ENCODE results near the gene SEPTIN12. TPM values are rescaled to one million over a fixed set of nuclear protein-coding genes. Genes with fewer than 3 reads are reported as not detected.
A peak's percentile ranks its signal among the peaks of the same experiment; 100 is the strongest.

The SEPTIN12 gene
- polyA plus RNA-seq, 3 donors: 0.19 TPM; not detected in 2

DNA sequence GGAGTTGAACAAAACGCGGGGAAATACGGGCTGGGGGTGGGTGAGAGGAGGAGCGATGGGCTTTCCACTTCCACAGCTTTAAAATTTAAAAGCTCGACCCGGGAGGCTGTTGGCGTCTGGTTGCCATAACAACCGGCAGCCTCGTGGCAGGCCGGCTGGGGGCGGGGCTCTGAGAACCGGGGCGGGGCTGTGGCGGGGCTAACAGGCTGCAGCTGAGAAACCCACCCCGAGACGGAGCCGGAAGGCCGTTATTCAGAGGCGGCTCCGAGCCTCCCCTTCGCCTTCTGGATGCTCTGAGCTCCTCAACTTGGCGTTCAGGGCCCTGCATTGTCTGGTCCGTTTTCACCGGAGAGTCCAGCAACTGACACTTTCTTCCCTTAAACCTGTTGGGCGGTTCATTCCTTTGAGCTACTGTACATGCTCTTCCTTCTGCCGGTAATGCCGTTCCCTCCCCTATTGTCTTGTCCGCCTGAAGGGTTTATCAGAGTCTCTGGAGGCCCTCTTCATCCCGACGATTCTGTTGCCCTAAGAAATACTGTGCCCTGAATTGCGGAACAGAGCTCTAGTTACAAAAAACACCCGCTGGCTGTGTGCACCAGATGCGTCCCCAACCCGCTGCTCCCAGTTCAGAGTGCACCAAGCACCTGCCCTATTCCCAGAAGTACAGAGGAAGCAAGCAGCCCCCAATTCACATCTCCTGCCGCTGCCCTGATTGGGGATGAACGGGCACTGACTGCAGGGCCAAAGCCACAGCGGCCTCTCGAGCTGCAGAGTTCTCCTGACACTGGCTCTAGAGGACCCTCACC, 53.2 kb downstream of the SEPTIN12 start:
- DNase-seq (ENCODE audit: low read depth in 3 of 3, low spot score in 2 of 3): peak; percentile 56 to 72 (median 67)

DNA sequence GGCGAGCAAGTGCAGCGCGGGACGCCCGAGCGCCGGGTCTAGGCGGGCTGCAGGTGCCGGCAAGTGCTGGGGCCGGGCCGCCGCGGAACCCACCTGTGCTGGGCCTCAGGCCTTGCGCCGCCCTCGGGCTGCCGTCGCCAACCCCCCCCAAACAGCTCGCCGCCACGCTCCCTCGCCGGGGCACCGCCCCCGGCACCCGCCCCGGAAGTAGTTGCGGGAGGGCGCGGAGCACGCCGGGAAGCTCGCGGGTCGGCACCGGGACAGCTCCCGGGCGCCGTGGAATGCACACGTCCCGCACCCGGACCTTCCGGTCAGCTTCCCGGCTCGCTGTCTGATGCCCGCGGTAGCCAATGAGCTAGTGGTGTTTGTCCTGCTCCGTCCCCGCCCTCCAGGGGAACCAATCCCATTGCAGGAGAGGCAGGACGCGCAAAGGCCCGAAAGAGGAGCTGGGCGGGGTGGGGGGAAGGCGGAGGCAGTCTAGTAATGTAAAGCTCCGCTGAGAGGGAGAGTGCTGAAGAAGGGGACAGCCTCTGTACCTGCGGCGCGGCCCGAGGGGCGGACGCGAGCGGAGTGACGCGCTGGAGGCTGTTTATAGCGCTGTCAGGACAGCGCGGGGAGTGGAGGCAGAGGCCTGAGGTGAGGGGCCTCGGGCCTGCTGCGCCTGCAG, 53.9 kb downstream of the SEPTIN12 start, which contains the start of the genes ANKS3 and DNAAF8:
Gene ANKS3, minus strand, starts transcription at position 209 of the 667 bp plus-strand sequence. CDS start 4,122 bp downstream, outside the sequence.
Gene DNAAF8, plus strand, starts transcription at position 475 of the 667 bp plus-strand sequence. CDS start 1,978 bp downstream, outside the sequence.
- DNase-seq (ENCODE audit: low read depth in 3 of 3, low spot score in 2 of 3): peak; percentile 70 to 90 (median 77)

DNA sequence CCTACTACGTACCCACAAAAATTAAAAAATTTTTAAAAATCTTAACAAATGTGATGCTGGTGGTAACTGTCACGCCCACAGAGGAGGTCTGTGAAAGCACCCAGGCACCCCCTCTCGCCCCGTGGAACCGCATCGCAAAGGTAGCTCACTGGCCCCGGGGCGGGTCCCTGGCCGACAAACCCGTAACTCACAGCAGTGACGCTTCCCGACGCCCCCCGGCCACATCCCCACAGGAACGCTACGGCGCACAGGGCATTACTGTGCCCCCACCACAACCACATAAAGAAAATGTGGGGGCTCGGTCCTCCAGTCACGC, 54.4 kb downstream of the SEPTIN12 start:
- DNase-seq (ENCODE audit: low read depth in 3 of 3, low spot score in 2 of 3): no peak

DNA sequence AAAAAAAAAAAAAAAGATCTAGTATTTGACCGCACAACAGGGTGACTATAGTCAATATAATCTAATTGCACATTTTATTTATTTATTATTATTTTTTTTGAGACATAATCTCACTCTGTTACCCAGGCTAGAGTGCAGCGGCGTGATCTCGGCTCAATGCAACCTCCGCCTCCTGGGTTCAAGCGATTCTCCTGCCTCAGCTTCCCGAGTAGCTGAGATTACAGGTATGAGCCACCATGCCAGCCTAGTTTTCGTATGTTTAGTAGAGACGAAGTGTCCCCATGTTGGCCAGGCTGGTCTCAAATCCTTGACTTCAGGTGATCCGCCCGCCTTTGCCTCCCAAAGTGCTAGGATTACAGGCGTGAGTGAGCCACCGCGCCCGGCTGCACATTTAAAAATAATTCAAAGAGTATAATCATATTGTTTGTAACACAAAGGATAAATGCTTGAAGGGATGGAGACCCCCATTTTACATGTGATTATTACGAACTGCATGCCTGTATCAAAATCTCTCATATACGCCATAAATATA, 54.9 kb downstream of the SEPTIN12 start:
- DNase-seq (ENCODE audit: low read depth in 3 of 3, low spot score in 2 of 3): no peak

DNA sequence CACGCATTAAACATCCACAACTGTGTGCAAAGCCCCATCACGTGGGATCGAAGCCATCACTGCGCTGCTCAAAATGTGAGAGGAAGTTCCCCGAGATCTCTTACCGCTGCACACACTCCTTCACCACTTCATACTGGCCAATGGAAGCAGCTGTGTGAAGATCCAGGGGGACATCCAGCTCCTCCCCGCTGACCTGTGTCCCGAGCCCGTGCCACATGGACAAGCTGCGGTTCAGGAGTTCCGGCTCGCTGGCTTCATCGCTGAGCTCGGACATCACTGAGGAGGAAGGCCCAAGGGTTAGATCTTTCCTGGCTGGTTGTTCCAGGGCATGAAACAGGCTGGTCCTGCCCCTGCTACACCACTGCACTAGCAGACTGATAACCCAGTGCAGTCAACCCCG, 58.3 kb downstream of the SEPTIN12 start:
- no peak for DNase-seq (ENCODE audit: low read depth in 3 of 3, low spot score in 2 of 3)

DNA sequence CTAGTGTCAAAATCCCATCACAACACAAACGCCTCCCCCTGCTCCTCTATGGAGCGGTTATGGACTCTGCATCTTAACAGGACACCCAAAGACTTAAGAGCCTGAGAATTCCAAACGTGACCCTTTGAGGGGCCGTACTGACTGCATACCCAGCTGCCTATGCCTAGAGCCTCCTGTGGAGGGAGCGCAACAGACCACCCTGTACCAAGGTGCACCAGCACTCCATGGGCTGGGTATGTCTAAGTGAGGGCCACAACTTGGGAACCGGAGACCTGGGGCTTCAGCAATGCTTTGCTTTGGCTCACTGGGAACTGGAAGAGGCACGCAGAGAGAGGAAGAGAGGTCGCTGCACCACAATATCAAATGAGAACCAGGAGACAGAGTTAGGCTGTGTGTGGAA, 59.5 kb downstream of the SEPTIN12 start:
- no peak for DNase-seq (ENCODE audit: low read depth in 3 of 3, low spot score in 2 of 3)

Other genes starting within 250 kb of the SEPTIN12 start
- gene CDIP1, start 249.6 kb downstream of the SEPTIN12 start, polyA plus RNA-seq (ENCODE audit: insufficient read length in 3 of 3): 10 to 100 TPM; 19.8 to 30.6 (median 26.2) TPM
- gene C16orf96, start 232.0 kb downstream of the SEPTIN12 start, polyA plus RNA-seq (ENCODE audit: insufficient read length in 3 of 3): under 1 TPM; 0.08 to 0.26 (median 0.18) TPM
- gene UBALD1, start 173.5 kb downstream of the SEPTIN12 start, polyA plus RNA-seq (ENCODE audit: insufficient read length in 3 of 3): 10 to 100 TPM; 10.0 to 12.1 (median 10.2) TPM
- gene MGRN1, start 163.5 kb downstream of the SEPTIN12 start, polyA plus RNA-seq (ENCODE audit: insufficient read length in 3 of 3): 10 to 100 TPM; 35.5 to 42.6 (median 35.8) TPM
- gene NUDT16L1, start 94.8 kb downstream of the SEPTIN12 start, polyA plus RNA-seq (ENCODE audit: insufficient read length in 3 of 3): 10 to 100 TPM; 33.1 to 42.0 (median 38.4) TPM
- gene ANKS3, start 54.1 kb downstream of the SEPTIN12 start, polyA plus RNA-seq (ENCODE audit: insufficient read length in 3 of 3): 10 to 100 TPM; 17.0 to 19.7 (median 18.9) TPM
- gene DNAAF8, start 53.8 kb downstream of the SEPTIN12 start, polyA plus RNA-seq (ENCODE audit: insufficient read length in 3 of 3): 1 to 10 TPM; 1.2 to 2.3 (median 1.8) TPM
- 10 to 100 TPM; 12.4 to 13.7 (median 13.4) TPM for gene ZNF500, start 21.2 kb downstream of the SEPTIN12 start, polyA plus RNA-seq (ENCODE audit: insufficient read length in 3 of 3)
- 10 to 100 TPM in 1 of 3 donors, 1 to 10 TPM in 2; 4.3 to 11.0 (median 9.4) TPM for gene SMIM22, start 7.0 kb upstream of the SEPTIN12 start, polyA plus RNA-seq (ENCODE audit: insufficient read length in 3 of 3)
- 10 to 100 TPM; 29.0 to 32.3 (median 31.4) TPM for gene ROGDI, start 14.3 kb upstream of the SEPTIN12 start, polyA plus RNA-seq (ENCODE audit: insufficient read length in 3 of 3)
- 100 to 1,000 TPM; 130 to 138 (median 134) TPM for gene GLYR1, start 58.9 kb upstream of the SEPTIN12 start, polyA plus RNA-seq (ENCODE audit: insufficient read length in 3 of 3)
- 10 to 100 TPM; 30.1 to 35.4 (median 33.0) TPM for gene UBN1, start 59.1 kb upstream of the SEPTIN12 start, polyA plus RNA-seq (ENCODE audit: insufficient read length in 3 of 3)
- 10 to 100 TPM; 27.0 to 31.7 (median 29.7) TPM for gene PPL, start 148.8 kb upstream of the SEPTIN12 start, polyA plus RNA-seq (ENCODE audit: insufficient read length in 3 of 3)
- under 1 TPM; 0.11 to 0.41 (median 0.18) TPM for gene SEC14L5, start 170.0 kb upstream of the SEPTIN12 start, polyA plus RNA-seq (ENCODE audit: insufficient read length in 3 of 3)
- gene NAGPA, start 245.6 kb upstream of the SEPTIN12 start, polyA plus RNA-seq (ENCODE audit: insufficient read length in 3 of 3): 1 to 10 TPM; 8.4 to 9.0 (median 8.6) TPM